CD4-positive, alpha-beta T cell (primary cell): ENCODE results near the gene THRB. TPM values are rescaled to one million over a fixed set of nuclear protein-coding genes. Genes with fewer than 3 reads are reported as not detected.

Source experiments
- ATAC-seq: fragments of 200-7000 bp; cut with Tn5 transposase; one replicate; pipeline ENCODE4 v1.10.0; 2022; ENCODE audit warnings: mild to moderate bottlenecking; ENCODE audit not compliant: poor library complexity
- CTCF ChIA-PET: fragments of 350-600 bp; sonication (Branson Sonifier 250); formaldehyde crosslinking; loops from one replicate; lab custom pipeline; 2021; ENCODE audit warnings: antibody characterized with exemption, inconsistent platforms; lab: Charles Lee
- POLR2A ChIA-PET: fragments of 350-600 bp; sonication (Branson Sonifier 250); formaldehyde crosslinking; loops from one replicate; lab custom pipeline; 2021; ENCODE audit warnings: antibody characterized with exemption, inconsistent platforms; lab: Charles Lee
- DNase-seq, 14 experiments: peaks; one replicate each; pipeline ENCODE4 v3.0.0-alpha.2; 2013 to 2020; ENCODE audit warnings: mixed read lengths in 2 of 14
- H3K27ac ChIP-seq, 2 donors: one replicate each; pipeline versions ENCODE4 v1.5.1 to v1.7.0; 2013; ENCODE audit warnings: low read length in 2 of 2, low read depth in 1 of 2, mild to moderate bottlenecking in 1 of 2
- H3K27me3 ChIP-seq, 2 experiments: 1 replicate in 1 of 2; 2 replicates in 1 of 2; pipeline versions ENCODE4 v1.6.1 to v1.7.0; 2013; ENCODE audit warnings: low read length in 2 of 2, control low read depth in 1 of 2, mild to moderate bottlenecking in 1 of 2, moderate library complexity in 1 of 2; ENCODE audit not compliant: insufficient read depth in 2 of 2, control insufficient read depth in 1 of 2
- H3K36me3 ChIP-seq: one replicate; pipeline ENCODE4 v1.6.1; 2013; ENCODE audit warnings: low read length, control low read depth; ENCODE audit not compliant: insufficient read depth
- H3K4me1 ChIP-seq: one replicate; pipeline ENCODE4 v1.6.1; 2013; ENCODE audit warnings: low read length, control low read depth; ENCODE audit not compliant: insufficient read depth
- H3K4me3 ChIP-seq: one replicate; pipeline ENCODE4 v1.5.1; 2013; ENCODE audit warnings: mild to moderate bottlenecking, low read length, moderate library complexity
- H3K9me3 ChIP-seq, 2 experiments: 1 replicate in 1 of 2; 2 replicates in 1 of 2; pipeline versions ENCODE4 v1.6.1 to v1.7.0; 2013; ENCODE audit warnings: low read length in 2 of 2, mild to moderate bottlenecking in 2 of 2, control low read depth in 1 of 2, moderate library complexity in 1 of 2; ENCODE audit not compliant: control insufficient read depth in 1 of 2, insufficient read depth in 1 of 2
- H3K27ac Mint-ChIP-seq: one replicate; pipeline ENCODE4 v1.8.0; 2020; ENCODE audit warnings: mixed read lengths
- H3K27me3 Mint-ChIP-seq: one replicate; pipeline ENCODE4 v1.8.0; 2021; ENCODE audit warnings: mixed read lengths
- H3K36me3 Mint-ChIP-seq: one replicate; pipeline ENCODE4 v1.8.0; 2021; ENCODE audit warnings: low read depth, mixed read lengths
- H3K4me1 Mint-ChIP-seq: one replicate; pipeline ENCODE4 v1.8.0; 2021; ENCODE audit warnings: low read depth, mixed read lengths
- H3K4me3 Mint-ChIP-seq: one replicate; pipeline ENCODE4 v1.8.0; 2020; ENCODE audit warnings: mild to moderate bottlenecking, mixed read lengths
- H3K9me3 Mint-ChIP-seq: one replicate; pipeline ENCODE4 v1.8.0; 2020; ENCODE audit warnings: mixed read lengths
- CTCF ChIP-seq: fragments of 200-600 bp; IDR thresholded peaks from one replicate; pipeline ENCODE4 v1.8.0; 2022; ENCODE audit warnings: antibody characterized with exemption, mild to moderate bottlenecking
- intact Hi-C, 2 experiments: fragments of 100-400 bp; cut with DNase I in 1 of 2; cut with micrococcal nuclease in 1 of 2; formaldehyde crosslinking; loops; one replicate each; pipeline versions ENCODE4 v1.15.1 to v1.9.0; 2023 to 2025; cut with DNase I, micrococcal nuclease
- total RNA-seq, 174 experiments: library from RNA in 2 of 174; stranded (reverse) in 2 of 174; gene quantifications; one replicate each; pipeline ENCODE4 v1.2.3 and lab custom pipeline; 2021 to 2026

The THRB gene
- total RNA-seq, 2 experiments from 2014 or later = not detected

- Histone ChIP-seq H3K4me3 (no peak overlapping the region), H3K36me3 (no peaks in the 10 kb centered on the region), H3K4me1 (no peaks in the 10 kb centered on the region), H3K27me3 (no peaks in the 10 kb centered on the region), H3K9me3 (no peaks in the 10 kb centered on the region), H3K27ac (no peak overlapping the region)
- CTCF ChIA-PET = no interaction called here
- DNase-seq (no peak), ATAC-seq (no peak)
- intact Hi-C loops = no loop called here
- Mint-ChIP-seq H3K36me3 (no peaks in the 10 kb centered on the region), H3K27ac (no peak overlapping the region), H3K27me3 (no peaks in the 10 kb centered on the region), H3K9me3 (no peaks in the 10 kb centered on the region), H3K4me3 (no peak overlapping the region), H3K4me1 (no peaks in the 10 kb centered on the region)
- POLR2A ChIA-PET = no interaction called here
- no peak for TF ChIP-seq CTCF
Observed at GRCh38 chr3:24437326-24437725, 57.3 kb downstream of the THRB start.

- Mint-ChIP-seq H3K4me3 (no peak overlapping the region), H3K4me1 (no peaks in the 10 kb centered on the region), H3K27me3 (no peaks in the 10 kb centered on the region), H3K27ac (no peak overlapping the region), H3K9me3 (no peaks in the 10 kb centered on the region), H3K36me3 (no peaks in the 10 kb centered on the region)
- intact Hi-C loops = no loop called here
- ChIA-PET POLR2A (no interaction called here), CTCF (no interaction called here)
- no peak for DNase-seq
- no peak for TF ChIP-seq CTCF
- Histone ChIP-seq H3K4me1 (no peaks in the 10 kb centered on the region), H3K36me3 (no peaks in the 10 kb centered on the region), H3K27me3 (no peaks in the 10 kb centered on the region), H3K9me3 (no peaks in the 10 kb centered on the region), H3K27ac (no peak overlapping the region), H3K4me3 (no peak overlapping the region)
- no peak for ATAC-seq
Observed at GRCh38 chr3:24435584-24435983, 59.1 kb downstream of the THRB start.

- TF ChIP-seq CTCF = no peak
- H3K27ac Mint-ChIP-seq = no peak overlapping the region
- no peaks in the 10 kb centered on the region for H3K9me3 ChIP-seq
Observed at GRCh38 chr3:24434651-24435050, 60.0 kb downstream of the THRB start.

More at GRCh38 chr3:24434651-24435050, 60.0 kb downstream of the THRB start:
- ChIA-PET CTCF (no interaction called here), POLR2A (no interaction called here)
- Histone ChIP-seq H3K27me3 (no peaks in the 10 kb centered on the region), H3K27ac (no peak overlapping the region), H3K4me1 (no peaks in the 10 kb centered on the region), H3K36me3 (no peaks in the 10 kb centered on the region), H3K4me3 (no peak overlapping the region)
- Mint-ChIP-seq H3K36me3 (no peaks in the 10 kb centered on the region), H3K4me3 (no peak overlapping the region), H3K27me3 (no peaks in the 10 kb centered on the region), H3K9me3 (no peaks in the 10 kb centered on the region), H3K4me1 (no peaks in the 10 kb centered on the region)
- DNase-seq = no peak
- intact Hi-C loops = no loop called here
- no peak for ATAC-seq
